Measurements from ENCODE around the gene PBX1. TPM values are rescaled to one million over a fixed set of nuclear protein-coding genes. Genes with fewer than 3 reads are reported as not detected.

The PBX1 gene
- total RNA-seq, 1 donor from 2014 or later = 0.99 TPM

DNA sequence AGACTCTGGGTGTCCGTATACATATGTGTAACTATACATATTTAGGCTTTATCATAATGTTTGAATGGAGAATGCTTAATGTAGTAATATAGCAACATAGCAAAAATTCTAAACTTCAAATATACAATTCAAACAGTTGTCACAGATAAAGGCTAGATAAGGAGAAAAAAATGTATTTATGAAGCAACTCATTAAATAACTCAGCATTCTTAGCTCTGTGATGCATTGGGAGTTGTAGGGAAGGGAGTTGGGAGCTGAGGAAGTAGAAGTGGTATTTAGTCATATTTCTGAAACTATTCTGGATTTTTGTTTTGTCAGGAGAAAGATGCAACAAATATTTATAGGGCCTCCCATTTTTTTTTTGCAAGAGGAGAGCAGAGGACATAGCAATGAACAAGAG is 197.8 kb downstream of the PBX1 start:
- no peak for DNase-seq (ENCODE audit: low read depth in 2 of 2)

DNA sequence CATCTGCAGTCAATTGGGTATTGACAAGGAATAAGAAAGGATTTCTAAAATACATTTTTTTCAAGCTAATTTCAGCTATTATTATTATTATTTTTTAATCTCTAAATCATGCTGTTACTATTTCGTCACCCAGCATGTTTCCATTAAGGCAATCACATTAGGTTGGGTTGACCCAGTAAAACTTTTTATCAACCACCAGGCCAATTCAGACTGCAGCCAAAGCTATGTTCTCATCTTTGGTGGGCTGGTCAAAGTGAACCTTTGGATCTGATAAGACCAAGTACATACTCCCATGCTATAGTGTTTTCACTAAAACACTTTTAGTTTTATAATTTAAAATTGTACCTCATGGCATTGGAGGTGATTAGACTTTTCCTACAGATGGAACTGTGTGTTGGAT is 198.6 kb downstream of the PBX1 start:
- no peak for DNase-seq (ENCODE audit: low read depth in 2 of 2)

GRCh38 chr1:164759144-164759920 is 200.3 kb downstream of the PBX1 start:
- DNase-seq (ENCODE audit: low read depth in 2 of 2) = no peak

- no peak for DNase-seq (ENCODE audit: low read depth in 2 of 2)
Observed at GRCh38 chr1:164759979-164760469, 201.0 kb downstream of the PBX1 start.

DNA sequence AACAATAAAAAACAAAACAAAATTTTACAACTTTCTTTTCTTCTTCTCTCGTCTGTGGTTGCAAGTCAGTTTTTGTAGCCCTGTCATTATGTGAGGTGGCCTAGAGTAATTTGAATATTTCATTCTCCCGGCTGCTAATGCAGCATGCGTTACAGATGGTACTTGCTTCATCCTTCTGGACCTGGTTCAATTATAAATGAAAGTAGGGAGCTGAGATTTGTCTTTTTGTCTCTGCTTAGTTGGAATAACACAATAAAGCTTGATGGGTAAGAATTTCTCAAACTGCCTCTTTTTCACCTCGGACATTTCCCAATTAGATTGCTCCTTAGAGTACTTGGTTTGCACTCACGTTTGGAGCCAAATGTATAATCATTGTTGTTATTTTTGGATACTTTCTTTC is 201.6 kb downstream of the PBX1 start:
- no peak for DNase-seq (ENCODE audit: low read depth in 2 of 2)

DNA sequence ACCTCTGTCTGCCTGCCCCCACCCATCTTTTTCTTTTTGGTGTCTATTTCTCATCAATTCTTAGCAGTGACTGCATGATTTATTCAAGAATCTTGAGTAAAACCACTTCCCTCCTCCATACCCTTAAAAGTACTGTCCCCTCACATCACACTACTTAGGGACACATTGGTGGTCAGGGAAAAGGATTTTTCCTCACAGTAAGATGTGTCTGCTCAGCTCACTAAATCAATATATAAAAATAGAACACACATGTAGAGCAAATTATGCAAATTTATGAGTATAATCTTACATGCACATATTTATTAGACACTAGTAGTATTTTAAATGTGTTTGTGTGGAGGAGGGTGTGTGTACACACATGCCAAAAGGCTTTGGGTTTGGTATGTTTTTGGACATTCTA is 202.0 kb downstream of the PBX1 start:
- no peak for DNase-seq (ENCODE audit: low read depth in 2 of 2)

DNA sequence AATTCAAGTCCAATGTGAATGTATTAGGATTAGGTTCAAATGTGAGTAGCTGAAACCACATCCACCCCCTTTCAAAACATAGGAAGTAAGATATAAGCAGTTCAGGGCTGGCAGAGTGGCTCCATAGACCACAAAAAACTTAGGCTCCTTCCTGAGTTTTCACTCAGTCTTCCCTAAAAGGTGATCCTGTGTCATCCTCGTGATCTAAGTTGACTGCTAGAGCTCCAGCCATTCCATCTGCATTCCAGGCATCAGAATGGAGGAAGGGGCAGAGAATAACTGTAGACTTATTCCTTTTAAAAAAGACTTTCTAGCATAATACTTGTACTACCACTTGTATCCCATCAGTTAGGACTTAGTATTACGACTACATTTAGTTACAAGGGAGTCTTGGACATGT is 204.1 kb downstream of the PBX1 start:
- DNase-seq (ENCODE audit: low read depth in 2 of 2) = no peak

DNA sequence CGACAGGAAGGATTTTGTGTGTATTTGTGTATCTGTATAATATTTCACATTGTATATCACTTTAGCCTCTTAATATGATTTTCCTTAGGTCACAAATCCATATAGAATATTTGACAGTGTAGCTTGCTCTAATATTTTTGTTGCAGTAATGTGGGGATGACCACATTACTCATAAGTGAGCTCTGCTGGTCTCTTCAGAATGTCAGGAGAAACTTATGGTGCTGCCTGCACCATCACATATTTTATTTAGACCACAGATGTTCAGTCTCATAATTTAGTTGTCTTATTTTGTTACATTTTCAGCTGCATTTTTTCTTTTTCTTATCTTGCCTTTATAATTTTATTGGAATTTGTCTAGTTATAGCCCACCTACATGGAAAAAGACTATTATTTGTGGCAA is 205.3 kb downstream of the PBX1 start:
- DNase-seq (ENCODE audit: low read depth in 2 of 2) = no peak

- peak in 1 of 2 donors; percentile 75 for DNase-seq (ENCODE audit: low read depth in 2 of 2)
Observed at GRCh38 chr1:164765557-164765956, 206.6 kb downstream of the PBX1 start.

DNA sequence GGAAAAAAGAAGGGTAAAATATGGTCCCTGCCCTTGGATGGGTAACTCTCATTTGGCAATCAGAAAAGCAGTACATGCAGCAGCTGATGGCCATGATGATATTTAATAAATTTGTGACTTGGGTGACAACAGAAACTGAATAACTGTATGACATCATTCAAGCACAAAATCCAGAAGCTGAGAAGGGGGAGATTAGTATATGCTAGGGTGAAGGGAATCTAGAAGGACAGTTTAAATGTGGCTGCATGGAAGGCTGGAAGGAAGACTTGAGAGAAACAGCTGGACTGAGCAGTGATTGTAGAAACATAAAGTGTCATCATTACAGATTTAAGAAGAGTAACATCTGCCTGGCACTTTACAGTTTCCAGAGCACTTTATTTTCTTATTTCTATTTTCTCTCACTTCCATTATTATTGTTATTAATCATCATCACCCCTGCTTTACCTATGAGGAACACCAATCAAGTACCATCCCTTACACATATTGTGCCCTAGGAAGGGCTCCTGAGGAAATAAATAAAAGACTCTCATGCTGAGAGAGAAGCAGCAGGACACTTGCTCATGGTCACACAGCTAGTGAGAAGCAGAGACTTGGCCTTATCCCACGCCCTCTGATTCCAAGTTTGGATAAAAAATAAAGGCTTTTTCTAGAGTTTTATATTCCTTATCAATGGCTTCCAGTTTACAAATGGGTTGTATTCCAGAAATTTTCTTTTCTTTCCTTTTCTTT is 207.2 kb downstream of the PBX1 start:
- no peak for DNase-seq (ENCODE audit: low read depth in 2 of 2)

GRCh38 chr1:164767752-164768402 is 208.9 kb downstream of the PBX1 start:
- DNase-seq (ENCODE audit: low read depth in 2 of 2) = no peak

DNA sequence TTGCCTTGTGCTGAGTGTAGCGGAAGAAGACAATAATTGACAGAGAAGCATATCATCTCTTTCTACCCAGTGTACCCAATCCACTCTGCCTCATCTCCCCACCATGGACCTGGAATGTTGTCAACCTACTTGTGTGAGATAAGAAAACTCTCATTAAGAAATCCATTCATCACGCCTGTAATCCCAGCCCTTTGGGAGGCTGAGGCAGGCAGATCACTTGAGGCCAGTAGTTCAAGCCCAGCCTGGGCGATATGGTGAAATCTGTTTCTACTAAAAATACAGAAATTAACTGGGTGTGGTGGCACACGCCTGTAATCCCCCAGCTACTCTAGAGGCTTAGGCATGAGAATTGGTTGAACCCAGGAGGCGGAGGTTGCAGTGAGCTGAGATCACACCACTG is 209.6 kb downstream of the PBX1 start:
- no peak for DNase-seq (ENCODE audit: low read depth in 2 of 2)

DNA sequence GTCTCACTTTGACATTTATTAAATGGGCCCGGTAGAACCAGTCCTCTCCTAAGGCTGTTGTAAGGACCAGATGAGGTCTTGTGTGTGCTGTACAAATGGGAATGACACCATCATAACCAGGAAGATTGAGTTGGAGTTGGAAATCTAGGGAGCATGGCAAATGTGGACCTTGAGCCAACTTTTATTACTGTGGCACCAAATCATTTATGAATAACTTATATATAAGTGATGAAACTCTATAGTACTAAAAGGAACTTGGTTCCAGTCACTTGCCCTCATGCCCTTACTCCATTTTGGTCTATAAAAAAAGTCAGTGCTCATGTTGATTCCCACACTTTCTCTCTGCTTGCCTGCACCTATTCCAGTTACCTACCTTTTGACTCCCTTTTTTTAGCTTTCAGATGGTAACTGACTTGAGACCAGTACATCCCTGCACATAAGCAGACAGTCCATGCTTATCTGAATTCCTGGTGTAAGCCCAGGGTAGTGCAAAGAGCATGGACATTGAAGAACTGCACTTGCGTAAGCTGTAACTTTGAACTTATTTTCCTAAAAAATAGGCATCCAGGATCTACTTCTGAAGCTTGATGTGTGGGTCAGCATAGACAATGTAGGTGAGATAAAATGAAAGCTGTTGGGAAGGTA is 210.6 kb downstream of the PBX1 start:
- DNase-seq (ENCODE audit: low read depth in 2 of 2) = no peak

DNA sequence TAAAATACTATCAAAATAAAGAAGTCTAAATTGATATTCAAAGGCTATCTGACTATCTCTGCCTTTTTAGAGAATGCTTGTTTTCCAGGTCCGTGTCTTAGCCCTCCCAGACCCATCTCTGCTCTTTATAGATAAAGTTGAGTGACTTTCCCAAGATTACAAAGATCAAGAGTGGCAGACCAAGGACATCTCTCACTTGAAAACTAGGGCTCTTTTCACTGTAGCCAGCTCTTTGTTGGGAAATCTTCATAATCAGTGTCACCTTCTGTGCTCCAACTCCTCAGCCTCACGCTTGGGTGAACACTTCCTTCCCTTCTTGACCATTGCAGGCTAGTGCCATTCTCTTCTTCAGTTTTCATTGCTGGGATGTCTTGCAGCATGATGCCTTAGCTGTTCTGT is 211.1 kb downstream of the PBX1 start:
- no peak for DNase-seq (ENCODE audit: low read depth in 2 of 2)

DNA sequence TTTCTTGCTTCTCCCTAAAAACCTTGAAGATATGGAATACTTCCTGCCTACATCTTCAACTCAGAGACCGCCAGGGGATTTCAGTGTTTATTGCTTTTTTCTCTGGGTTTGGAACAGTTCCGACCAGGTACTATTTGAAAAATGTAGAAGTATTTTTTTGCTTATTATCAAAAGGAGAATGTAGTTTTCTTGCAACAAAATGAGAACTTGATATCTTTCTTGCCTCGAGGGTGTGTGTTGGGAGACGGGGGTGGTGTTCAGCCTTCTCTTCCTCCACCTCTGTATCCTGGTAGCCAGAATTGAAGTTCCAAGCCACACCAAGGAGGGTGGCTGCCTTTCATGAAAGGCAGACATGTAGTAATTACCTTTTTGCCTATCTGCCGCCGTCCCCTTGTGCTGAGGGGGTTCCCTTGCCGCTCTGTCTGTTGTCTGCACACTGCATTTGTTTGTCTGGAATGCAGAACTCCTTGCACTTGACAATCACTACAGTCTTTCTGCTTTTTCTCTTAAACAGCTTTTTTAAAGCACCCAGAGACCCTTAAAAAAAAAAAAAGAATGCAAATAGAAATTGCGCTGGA is 212.1 kb downstream of the PBX1 start:
- DNase-seq (ENCODE audit: low read depth in 2 of 2) = no peak

- peak in 1 of 2 donors; percentile 58 for DNase-seq (ENCODE audit: low read depth in 2 of 2)
Observed at GRCh38 chr1:164771619-164772361, 212.8 kb downstream of the PBX1 start.

DNA sequence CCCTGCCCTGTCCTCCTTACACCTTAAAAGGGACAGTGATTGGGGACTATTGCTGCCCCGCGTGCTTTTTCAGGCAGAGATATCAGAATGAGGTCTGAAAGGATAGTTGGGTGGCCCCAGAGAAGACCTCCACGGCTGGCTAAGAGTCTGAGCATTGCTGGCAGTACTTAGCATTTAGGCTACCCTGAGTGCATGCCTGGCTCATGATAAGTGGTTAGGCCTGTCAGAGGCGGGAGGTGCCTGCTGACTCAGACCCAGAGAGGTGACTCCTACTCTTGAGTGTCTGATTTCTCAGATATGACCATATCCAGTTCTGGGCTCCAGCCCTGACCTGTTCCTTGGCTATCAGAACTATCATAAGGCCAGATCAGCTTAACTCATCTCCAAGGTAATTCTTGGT is 213.7 kb downstream of the PBX1 start:
- peak in 1 of 2 donors; percentile 81 for DNase-seq (ENCODE audit: low read depth in 2 of 2)

- no peak for DNase-seq (ENCODE audit: low read depth in 2 of 2)
Observed at GRCh38 chr1:164773102-164773501, 214.1 kb downstream of the PBX1 start.

DNA sequence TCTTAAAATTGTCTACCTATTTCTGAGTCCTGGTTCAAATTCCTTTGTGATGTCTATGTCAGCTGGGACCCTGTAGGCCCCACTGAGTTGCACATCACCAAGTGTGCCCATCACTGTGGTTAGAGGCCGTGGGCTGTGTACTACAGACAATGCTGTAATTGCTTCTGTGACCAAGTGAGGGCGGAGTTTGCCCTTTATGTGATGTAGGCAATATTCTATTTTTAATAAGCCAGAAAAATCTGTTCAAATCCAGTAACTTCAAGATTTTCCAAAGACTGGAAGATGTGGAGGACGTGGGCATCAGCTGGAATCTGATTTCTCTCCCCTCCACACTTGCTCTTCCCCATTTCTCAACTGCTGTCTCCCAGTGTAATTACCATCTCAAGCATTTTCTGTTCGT is 215.4 kb downstream of the PBX1 start:
- no peak for DNase-seq (ENCODE audit: low read depth in 2 of 2)

DNA sequence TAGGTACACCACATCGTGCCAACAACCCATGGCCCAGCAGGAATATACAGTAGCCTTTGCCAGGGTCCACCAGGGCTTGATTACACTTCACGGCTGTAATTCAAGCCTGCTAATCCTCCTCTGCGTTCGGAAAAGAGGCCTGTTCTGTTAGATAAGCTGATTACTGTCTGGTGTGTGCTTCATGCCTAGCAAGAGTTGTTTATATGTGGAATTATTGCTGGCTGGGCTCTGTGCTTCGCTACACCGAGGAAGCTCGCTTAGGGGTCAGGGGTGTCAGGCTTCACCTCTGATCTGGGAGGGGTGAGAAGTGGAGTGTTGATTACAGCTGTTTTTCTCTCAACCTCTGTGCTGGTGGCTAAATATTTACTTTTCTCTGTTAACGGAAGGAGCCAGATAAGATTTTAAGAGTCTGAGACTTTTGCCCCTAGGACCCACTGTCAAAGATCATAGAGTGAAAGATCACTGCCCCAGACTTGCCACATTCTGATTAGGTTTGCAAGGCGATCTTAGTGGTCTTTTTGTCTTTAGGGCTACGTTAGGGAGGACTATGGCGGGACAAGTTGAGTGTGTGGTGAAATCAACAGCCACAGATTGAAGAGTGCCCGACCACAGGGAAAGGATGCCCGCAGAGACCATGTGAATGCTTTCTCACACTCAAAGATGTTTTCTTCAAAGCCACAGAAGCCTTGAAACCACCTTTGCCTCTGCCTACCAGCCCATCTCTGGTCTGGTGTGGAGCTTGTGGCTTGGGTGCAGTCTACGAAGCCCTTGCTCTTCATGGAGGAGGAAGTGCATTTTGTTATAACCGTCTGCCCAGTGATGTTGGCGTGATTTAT is 216.1 kb downstream of the PBX1 start:
- DNase-seq (ENCODE audit: low read depth in 2 of 2) = no peak

All from lung microvascular endothelial cell (primary cell).